Neural cell (in vitro differentiated cells): Measurements from ENCODE around the gene NUDT3. TPM values are rescaled to one million over a fixed set of nuclear protein-coding genes. Genes with fewer than 3 reads are reported as not detected.

Experiments
- H2AFZ ChIP-seq: fragments of 200-600, 300-800 bp; sonication (generic), shearing (Covaris generic); 2 replicates; pipeline ENCODE4 v1.6.0; 2014; ENCODE audit warnings: low read depth, mild to moderate bottlenecking, antibody characterized with exemption, low read length, moderate library complexity
- H3F3A ChIP-seq: fragments of 200-600 bp; shearing (Covaris generic); 2 replicates; pipeline ENCODE4 v1.6.1; 2016; ENCODE audit warnings: mild to moderate bottlenecking, moderate library complexity, mixed read lengths, antibody characterized with exemption, low read length; ENCODE audit not compliant: insufficient read depth, poor library complexity, severe bottlenecking
- H3K27ac ChIP-seq: fragments of 200-600, 300-800 bp; sonication (generic), shearing (Covaris generic); 2 replicates; pipeline ENCODE4 v1.5.1; 2014; ENCODE audit warnings: mild to moderate bottlenecking, low read length, moderate library complexity
- H3K27me3 ChIP-seq: fragments of 300-800, 200-600 bp; sonication (generic), shearing (Covaris generic); 2 replicates; pipeline ENCODE4 v1.6.0; 2014; ENCODE audit warnings: mild to moderate bottlenecking, low read depth, low read length, moderate library complexity; ENCODE audit not compliant: insufficient read depth
- H3K36me3 ChIP-seq: fragments of 300-800, 200-600 bp; sonication (generic), shearing (Covaris generic); 2 replicates; pipeline ENCODE4 v1.5.1; 2014; ENCODE audit warnings: mild to moderate bottlenecking, antibody characterized with exemption, low read length, moderate library complexity; ENCODE audit not compliant: insufficient read depth
- H3K4me2 ChIP-seq: fragments of 300-800, 200-600 bp; sonication (generic), shearing (Covaris generic); 2 replicates; pipeline ENCODE4 v1.6.0; 2014; ENCODE audit warnings: mild to moderate bottlenecking, low read length
- H3K4me3 ChIP-seq: fragments of 300-800, 200-600 bp; sonication (generic), shearing (Covaris generic); 2 replicates; pipeline ENCODE4 v1.5.1; 2014; ENCODE audit warnings: mild to moderate bottlenecking, low read length, moderate library complexity
- H3K79me2 ChIP-seq: fragments of 200-600 bp; shearing (Covaris generic); replicated peaks from 2 replicates; pipeline ENCODE4 v1.6.0; 2014; ENCODE audit warnings: mild to moderate bottlenecking, low read length, moderate library complexity; ENCODE audit not compliant: insufficient read depth
- H3K9ac ChIP-seq: fragments of 300-800, 200-600 bp; sonication (generic), shearing (Covaris generic); 2 replicates; pipeline ENCODE4 v1.6.1; 2016; ENCODE audit warnings: mild to moderate bottlenecking, low read length, mixed read lengths
- H3K9me2 ChIP-seq: fragments of 200-600 bp; shearing (Covaris generic); 2 replicates; pipeline ENCODE4 v1.6.1; 2016; ENCODE audit warnings: mild to moderate bottlenecking, low read length, mixed read lengths; ENCODE audit not compliant: insufficient read depth
- H3K9me3 ChIP-seq: fragments of 200-600, 300-800 bp; sonication (generic), shearing (Covaris generic); 2 replicates; pipeline ENCODE4 v1.6.1; 2016; ENCODE audit warnings: mild to moderate bottlenecking, mixed run types, low read length, moderate library complexity, mixed read lengths
- H4K20me1 ChIP-seq: fragments of 200-600 bp; shearing (Covaris generic); 2 replicates; pipeline ENCODE4 v1.6.1; 2016; ENCODE audit warnings: mild to moderate bottlenecking, mixed run types; ENCODE audit not compliant: insufficient read depth
- CTCF ChIP-seq: fragments of 450-650 bp; IDR thresholded peaks from 2 replicates; pipeline ENCODE4 v1.5.1; 2014; ENCODE audit warnings: antibody characterized with exemption, mild to moderate bottlenecking, moderate library complexity; ENCODE audit not compliant: poor library complexity, severe bottlenecking
- EP300 ChIP-seq: fragments of 450-650 bp; conservative IDR thresholded peaks from 2 replicates; pipeline ENCODE4 v1.6.1; 2014; ENCODE audit warnings: antibody characterized with exemption, mild to moderate bottlenecking, moderate library complexity; ENCODE audit not compliant: poor library complexity, severe bottlenecking
- EZH2 ChIP-seq: fragments of 200-600, 300-800 bp; shearing (Covaris generic), sonication (generic); IDR thresholded peaks from 2 replicates; pipeline ENCODE4 v1.6.1; 2014; ENCODE audit warnings: antibody characterized with exemption, low read length, borderline replicate concordance, mild to moderate bottlenecking; ENCODE audit not compliant: insufficient read depth, poor library complexity, severe bottlenecking
- MXI1 ChIP-seq: fragments of 450-650 bp; conservative IDR thresholded peaks from 2 replicates; pipeline ENCODE4 v1.6.1; 2014; ENCODE audit warnings: antibody characterized with exemption, mild to moderate bottlenecking; ENCODE audit not compliant: poor library complexity, severe bottlenecking
- POLR2AphosphoS5 ChIP-seq: IDR thresholded peaks from 2 replicates; pipeline ENCODE4 v1.6.1; 2012
- RAD21 ChIP-seq: fragments of 450-650 bp; conservative IDR thresholded peaks from 2 replicates; pipeline ENCODE4 v1.6.1; 2014; ENCODE audit warnings: antibody characterized with exemption, mild to moderate bottlenecking, moderate library complexity
- REST ChIP-seq: IDR thresholded peaks from 2 replicates; pipeline ENCODE4 v1.6.1; 2012; ENCODE audit warnings: borderline replicate concordance
- SMC3 ChIP-seq: fragments of 450-650 bp; conservative IDR thresholded peaks from 2 replicates; pipeline ENCODE4 v1.6.1; 2014; ENCODE audit warnings: antibody characterized with exemption, mild to moderate bottlenecking, moderate library complexity; ENCODE audit not compliant: poor library complexity
- TAF1 ChIP-seq: IDR thresholded peaks from 2 replicates; pipeline ENCODE4 v1.6.1; 2012; ENCODE audit warnings: low read depth
- polyA plus RNA-seq: library from polyadenylated mRNA; depleted of rRNA; stranded (reverse); fragments of >200 nt; gene quantifications from 2 replicates; pipeline ENCODE4 v1.2.3, GENCODE V29; 2014

NUDT3 gene
- polyA plus RNA-seq, 1 donor from 2014 or later = 80.2 TPM

GRCh38 chr6:34439442-34439841 lies 47.0 kb upstream of the NUDT3 start:
- Histone ChIP-seq H3K36me3 (no peaks in the 10 kb centered on the region), H3K27me3 (no peaks in the 10 kb centered on the region), H3K4me2 (no peak overlapping the region), H4K20me1 (no peaks in the 10 kb centered on the region), H3K79me2 (no peaks in the 10 kb centered on the region), H3K27ac (no peak overlapping the region), H3K9me2 (no peaks in the 10 kb centered on the region), H3F3A (no peaks in the 10 kb centered on the region), H3K9ac (no peak overlapping the region), H3K9me3 (no peaks in the 10 kb centered on the region), H3K4me3 (no peak overlapping the region), H2AFZ (no peak overlapping the region)
- TF ChIP-seq EZH2 (no peak), SMC3 (no peak), RAD21 (no peak), REST (no peak), EP300 (no peak), MXI1 (no peak), POLR2AphosphoS5 (no peak)

- TF ChIP-seq TAF1 = no peak
- TF ChIP-seq RAD21 = no peak
- no peak for TF ChIP-seq CTCF
- TF ChIP-seq EZH2 = no peak
- no peak for TF ChIP-seq SMC3
- no peak for TF ChIP-seq EP300
- no peak for TF ChIP-seq POLR2AphosphoS5
- no peak for TF ChIP-seq REST
- no peak for TF ChIP-seq MXI1
- no peaks in the 10 kb centered on the region for H4K20me1 ChIP-seq
These were observed 46.2 kb upstream of the NUDT3 start for GRCh38 chr6:34438705-34439104.

More at GRCh38 chr6:34438705-34439104, 46.2 kb upstream of the NUDT3 start:
- H3K4me3 ChIP-seq = no peak overlapping the region
- H3K9me3 ChIP-seq = no peaks in the 10 kb centered on the region
- H3K9me2 ChIP-seq = no peaks in the 10 kb centered on the region
- no peaks in the 10 kb centered on the region for H3K36me3 ChIP-seq
- H3K79me2 ChIP-seq = no peaks in the 10 kb centered on the region
- H3K27ac ChIP-seq = no peak overlapping the region
- H3K27me3 ChIP-seq = no peaks in the 10 kb centered on the region
- no peak overlapping the region for H2AFZ ChIP-seq
- H3K9ac ChIP-seq = no peak overlapping the region
- no peak overlapping the region for H3K4me2 ChIP-seq
- H3F3A ChIP-seq = no peaks in the 10 kb centered on the region
